Gastroesophageal sphincter (tissue), 4 donors: ENCODE results near the gene LRFN2. TPM values are rescaled to one million over a fixed set of nuclear protein-coding genes. Genes with fewer than 3 reads are reported as not detected.

Source experiments
- ATAC-seq: fragments of 150-250 bp; one replicate; pipeline ENCODE4 v1.9.1; 2016; ENCODE audit warnings: mild to moderate bottlenecking, moderate library complexity
- H3K27ac ChIP-seq, 4 donors: fragments of 200-600 bp; sonication (generic) in 3 of 4; 1 replicate in 3 of 4; 2 replicates in 1 of 4; pipeline ENCODE4 v1.5.1; 2016 to 2019
- H3K27me3 ChIP-seq: fragments of 200-600 bp; sonication (generic); one replicate; pipeline ENCODE4 v1.5.1; 2019
- H3K36me3 ChIP-seq, 2 donors: fragments of 200-600 bp; sonication (generic); one replicate each; pipeline ENCODE4 v1.5.1; 2019; ENCODE audit warnings: control low read depth in 1 of 2
- H3K4me1 ChIP-seq, 3 donors: fragments of 200-600 bp; sonication (generic); 1 replicate in 2 of 3; 2 replicates in 1 of 3; pipeline ENCODE4 v1.5.1; 2016 to 2019; ENCODE audit warnings: control low read depth in 2 of 3
- H3K4me3 ChIP-seq, 2 donors: fragments of 200-600 bp; sonication (generic); one replicate each; pipeline ENCODE4 v1.5.1; 2019; ENCODE audit warnings: mild to moderate bottlenecking in 1 of 2, moderate library complexity in 1 of 2
- H3K9me3 ChIP-seq, 3 donors: fragments of 200-600 bp; sonication (generic); one replicate each; pipeline ENCODE4 v1.5.1; 2017 to 2019; ENCODE audit warnings: control low read depth in 2 of 3
- EP300 ChIP-seq: sonication (generic); formaldehyde crosslinking; IDR thresholded peaks from one replicate; pipeline ENCODE4 v1.6.1; 2017; ENCODE audit warnings: antibody characterized with exemption, mild to moderate bottlenecking
- POLR2A ChIP-seq, 2 donors: fragments of 450-650 bp; IDR thresholded peaks; one replicate each; pipeline ENCODE4 v1.6.1; 2017; ENCODE audit warnings: antibody characterized with exemption in 2 of 2, mild to moderate bottlenecking in 2 of 2, moderate library complexity in 1 of 2
- POLR2AphosphoS5 ChIP-seq: sonication (generic); formaldehyde crosslinking; IDR thresholded peaks from one replicate; pipeline ENCODE4 v1.6.1; 2017; ENCODE audit warnings: antibody characterized with exemption
- WGBS, 2 donors: methylation state at CpG; one replicate each; pipeline ENCODE4 v1.1.5; 2018; ENCODE audit warnings: low coverage in 1 of 2; 5-methylcytosine and 5-hydroxymethylcytosine counted together
- total RNA-seq, 4 donors: library from RNA; depleted of rRNA; stranded (reverse); fragments of >200 nt; gene quantifications; one replicate each; pipeline ENCODE4 v1.1.0, GENCODE V29; 2016
- TF ChIP-seq, protein P1 (sequence below), 4 experiments: fragments of 200-600 bp in 2 of 4; fragments of 450-650 bp in 2 of 4; sonication (generic) in 1 of 4; IDR thresholded peaks; one replicate each; pipeline ENCODE4 v1.5.1; 2017 to 2019; ENCODE audit warnings: antibody characterized with exemption in 4 of 4, mild to moderate bottlenecking in 2 of 4, moderate library complexity in 2 of 4

Gene LRFN2
- total RNA-seq, 4 donors from 2014 or later = 0.13 TPM; not detected in 3

DNA sequence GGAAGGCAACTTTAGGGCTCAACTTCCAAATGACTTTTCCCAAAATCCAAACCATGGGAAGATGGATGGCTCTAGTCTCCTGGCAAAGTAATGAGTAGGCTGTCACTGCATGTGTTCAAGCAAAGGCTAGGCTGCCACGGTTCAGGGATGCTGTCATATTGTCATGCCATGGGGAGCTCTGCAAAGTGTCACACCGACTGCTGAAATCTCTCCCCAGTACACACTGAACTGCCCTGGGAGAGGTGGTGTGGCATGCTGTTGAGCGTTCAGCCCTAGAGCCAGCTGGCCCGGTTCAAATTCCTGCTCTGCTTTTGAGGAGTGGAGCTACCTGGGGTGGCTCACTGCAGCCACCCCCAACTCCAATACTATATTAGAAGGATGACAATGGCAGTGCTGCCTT lies 115.9 kb downstream of the LRFN2 start:
- no peaks in the 10 kb centered on the region for H3K4me1 ChIP-seq
- H3K36me3 ChIP-seq = no peaks in the 10 kb centered on the region
- ATAC-seq = no peak
- peaks cover 4% of the 10 kb centered on the region for H3K27me3 ChIP-seq
- no peaks in the 10 kb centered on the region for H3K9me3 ChIP-seq
- no peak for TF ChIP-seq POLR2A (IDR thresholded peaks at IDR 0.05)
- TF ChIP-seq EP300 = no peak
- no peak for TF ChIP-seq POLR2AphosphoS5
- TF ChIP-seq, protein P1, sequence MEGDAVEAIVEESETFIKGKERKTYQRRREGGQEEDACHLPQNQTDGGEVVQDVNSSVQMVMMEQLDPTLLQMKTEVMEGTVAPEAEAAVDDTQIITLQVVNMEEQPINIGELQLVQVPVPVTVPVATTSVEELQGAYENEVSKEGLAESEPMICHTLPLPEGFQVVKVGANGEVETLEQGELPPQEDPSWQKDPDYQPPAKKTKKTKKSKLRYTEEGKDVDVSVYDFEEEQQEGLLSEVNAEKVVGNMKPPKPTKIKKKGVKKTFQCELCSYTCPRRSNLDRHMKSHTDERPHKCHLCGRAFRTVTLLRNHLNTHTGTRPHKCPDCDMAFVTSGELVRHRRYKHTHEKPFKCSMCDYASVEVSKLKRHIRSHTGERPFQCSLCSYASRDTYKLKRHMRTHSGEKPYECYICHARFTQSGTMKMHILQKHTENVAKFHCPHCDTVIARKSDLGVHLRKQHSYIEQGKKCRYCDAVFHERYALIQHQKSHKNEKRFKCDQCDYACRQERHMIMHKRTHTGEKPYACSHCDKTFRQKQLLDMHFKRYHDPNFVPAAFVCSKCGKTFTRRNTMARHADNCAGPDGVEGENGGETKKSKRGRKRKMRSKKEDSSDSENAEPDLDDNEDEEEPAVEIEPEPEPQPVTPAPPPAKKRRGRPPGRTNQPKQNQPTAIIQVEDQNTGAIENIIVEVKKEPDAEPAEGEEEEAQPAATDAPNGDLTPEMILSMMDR (IDR thresholded peaks at IDR 0.05) = no peak
- 60% methylated on average over 1 of the region's 4 CpGs; no CpG with 5 or more reads in 1 of the 2 donors for WGBS, 2 donors
- no peak overlapping the region for H3K27ac ChIP-seq
- H3K4me3 ChIP-seq = no peak overlapping the region

- no peak for ATAC-seq
- Histone ChIP-seq H3K27me3 (peaks cover 4% of the 10 kb centered on the region), H3K9me3 (no peaks in the 10 kb centered on the region), H3K36me3 (no peaks in the 10 kb centered on the region), H3K4me3 (no peak overlapping the region), H3K4me1 (no peaks in the 10 kb centered on the region), H3K27ac (no peak overlapping the region)
- 100% methylated on average over 1 to 2 of the region's 3 CpGs for WGBS, 2 donors
- no peak for TF ChIP-seq POLR2A (IDR thresholded peaks at IDR 0.05)
- TF ChIP-seq EP300 = no peak
- TF ChIP-seq, protein P1 (IDR thresholded peaks at IDR 0.05) = no peak
- no peak for TF ChIP-seq POLR2AphosphoS5
These were observed 117.8 kb downstream of the LRFN2 start for GRCh38 chr6:40469323-40469722.

- Histone ChIP-seq H3K36me3 (no peaks in the 10 kb centered on the region), H3K27ac (no peak overlapping the region), H3K4me1 (no peaks in the 10 kb centered on the region), H3K4me3 (no peak overlapping the region), H3K9me3 (no peaks in the 10 kb centered on the region), H3K27me3 (peaks cover 4% of the 10 kb centered on the region)
- 94% methylated on average over 2 of the region's 3 CpGs; no CpG with 5 or more reads in 1 of the 2 donors for WGBS, 2 donors
- no peak for ATAC-seq
- TF ChIP-seq, protein P1 (IDR thresholded peaks at IDR 0.05) = no peak
- TF ChIP-seq POLR2A (IDR thresholded peaks at IDR 0.05) = no peak
- no peak for TF ChIP-seq EP300
- TF ChIP-seq POLR2AphosphoS5 = no peak
These were observed 120.1 kb downstream of the LRFN2 start for GRCh38 chr6:40466986-40467539.

GRCh38 chr6:40461643-40462042 lies 125.5 kb downstream of the LRFN2 start:
- Histone ChIP-seq H3K27me3 (no peaks in the 10 kb centered on the region), H3K4me1 (no peaks in the 10 kb centered on the region), H3K9me3 (no peaks in the 10 kb centered on the region), H3K4me3 (no peak overlapping the region), H3K36me3 (no peaks in the 10 kb centered on the region), H3K27ac (no peak overlapping the region)
- no peak for ATAC-seq
- 54 to 82% methylated on average over 3 of the region's 3 CpGs for WGBS, 2 donors
- TF ChIP-seq, protein P1 (IDR thresholded peaks at IDR 0.05) = no peak
- TF ChIP-seq POLR2A (IDR thresholded peaks at IDR 0.05) = no peak
- no peak for TF ChIP-seq EP300
- no peak for TF ChIP-seq POLR2AphosphoS5

- H3K4me1 ChIP-seq = no peaks in the 10 kb centered on the region
- WGBS, 2 donors = 50% methylated on average over 1 of the region's 1 CpG; no CpG with 5 or more reads in 1 of the 2 donors
- H3K9me3 ChIP-seq = no peaks in the 10 kb centered on the region
- no peaks in the 10 kb centered on the region for H3K36me3 ChIP-seq
- H3K27ac ChIP-seq = no peak overlapping the region
- H3K4me3 ChIP-seq = no peak overlapping the region
- no peak for TF ChIP-seq EP300
- TF ChIP-seq POLR2A (IDR thresholded peaks at IDR 0.05) = no peak
- TF ChIP-seq, protein P1 (IDR thresholded peaks at IDR 0.05) = no peak
- no peak for TF ChIP-seq POLR2AphosphoS5
- ATAC-seq = no peak
- no peaks in the 10 kb centered on the region for H3K27me3 ChIP-seq
These were observed 126.8 kb downstream of the LRFN2 start for GRCh38 chr6:40460380-40460779.
